Muscle of back (tissue), 11 donors: ENCODE data around the gene EVPL. TPM values are rescaled to one million over a fixed set of nuclear protein-coding genes. Genes with fewer than 3 reads are reported as not detected.
A peak's percentile ranks its signal among the peaks of the same experiment; 100 is the strongest.

Experiments
- DNase-seq, 3 donors: peaks; one replicate each; pipeline versions ENCODE4 v3.0.0 to v3.0.0-alpha.2; 2013
- polyA plus RNA-seq, 10 donors: library from polyadenylated mRNA; unstranded; fragments of 120-200 nt; gene quantifications; one replicate each; pipeline ENCODE4 v1.2.1, GENCODE V29; 2013; ENCODE audit not compliant: insufficient read length in 10 of 10

EVPL gene
- polyA plus RNA-seq, 10 donors: 0.11 to 12.4 (median 0.18) TPM; not detected in 1

GRCh38 chr17:76018801-76019200 is 8.3 kb downstream of the EVPL start:
- no peak for DNase-seq

DNA sequence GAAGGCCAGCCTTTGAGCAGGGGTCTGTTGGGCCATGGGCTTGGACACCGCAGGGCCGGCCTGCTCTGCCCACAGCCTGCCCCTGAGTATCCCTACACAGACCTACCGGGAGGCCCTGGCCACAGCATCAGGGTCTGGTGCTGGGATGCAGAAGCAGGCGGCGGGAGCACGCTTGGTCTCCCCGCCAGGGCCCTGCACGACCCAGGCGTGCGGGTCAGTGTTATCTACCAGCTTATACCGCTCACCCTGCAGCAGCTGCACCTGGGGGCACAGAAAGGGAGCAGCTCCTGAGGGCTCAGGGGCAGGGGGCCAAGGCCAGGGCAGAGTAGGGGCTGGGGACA is 8.8 kb downstream of the EVPL start:
- DNase-seq: no peak

DNA sequence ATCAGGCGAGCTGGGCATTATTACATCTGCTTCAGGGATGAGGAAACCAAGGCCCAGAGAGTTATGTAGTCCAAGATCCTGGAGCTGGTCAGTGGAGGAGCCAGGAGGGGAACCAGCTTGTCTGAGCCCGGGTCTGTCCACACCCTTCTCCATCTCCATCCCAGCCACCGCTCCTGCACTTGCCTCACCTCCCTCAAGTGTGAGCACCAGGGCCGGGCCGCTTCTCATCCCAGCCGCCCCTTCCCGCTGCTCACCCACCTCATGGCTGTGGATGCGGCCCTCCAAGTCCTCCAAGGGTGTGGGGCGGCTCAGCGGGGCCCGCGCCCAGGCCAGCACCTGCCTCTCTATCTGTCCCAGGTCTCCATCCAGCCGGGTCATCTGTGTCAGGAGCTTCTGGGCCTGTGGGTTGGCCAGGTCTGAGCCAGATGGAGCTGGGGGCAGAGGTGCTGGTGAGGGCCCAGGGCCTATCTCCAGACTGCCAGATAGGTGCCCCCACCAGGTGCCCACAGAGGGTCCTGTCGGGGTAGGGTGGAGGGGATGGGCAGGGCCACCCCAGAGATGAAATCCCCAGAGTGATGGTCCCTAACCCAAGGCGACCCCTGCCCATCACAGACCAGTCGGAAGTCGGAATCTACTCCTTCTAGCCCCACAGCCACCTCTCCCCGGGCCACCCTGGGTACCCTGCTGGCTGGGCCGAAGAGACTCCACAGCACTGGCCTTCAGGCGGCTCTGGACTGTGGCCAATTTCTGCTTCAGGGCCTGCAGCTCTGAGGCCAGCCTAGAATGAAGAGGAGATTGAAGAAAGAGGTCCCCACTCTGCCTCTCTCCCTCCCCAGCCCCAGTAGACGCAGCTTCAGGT is 9.4 kb downstream of the EVPL start:
- no peak for DNase-seq

GRCh38 chr17:76014925-76015261 is 12.2 kb downstream of the EVPL start:
- DNase-seq: no peak

- peak in 2 of 3 donors; percentile 66 to 82 for DNase-seq
Observed at GRCh38 chr17:76014100-76014924, 12.8 kb downstream of the EVPL start.

- no peak for DNase-seq
Observed at GRCh38 chr17:76013377-76013932, 13.7 kb downstream of the EVPL start.

GRCh38 chr17:76011951-76012350 is 15.2 kb downstream of the EVPL start:
- no peak for DNase-seq

DNA sequence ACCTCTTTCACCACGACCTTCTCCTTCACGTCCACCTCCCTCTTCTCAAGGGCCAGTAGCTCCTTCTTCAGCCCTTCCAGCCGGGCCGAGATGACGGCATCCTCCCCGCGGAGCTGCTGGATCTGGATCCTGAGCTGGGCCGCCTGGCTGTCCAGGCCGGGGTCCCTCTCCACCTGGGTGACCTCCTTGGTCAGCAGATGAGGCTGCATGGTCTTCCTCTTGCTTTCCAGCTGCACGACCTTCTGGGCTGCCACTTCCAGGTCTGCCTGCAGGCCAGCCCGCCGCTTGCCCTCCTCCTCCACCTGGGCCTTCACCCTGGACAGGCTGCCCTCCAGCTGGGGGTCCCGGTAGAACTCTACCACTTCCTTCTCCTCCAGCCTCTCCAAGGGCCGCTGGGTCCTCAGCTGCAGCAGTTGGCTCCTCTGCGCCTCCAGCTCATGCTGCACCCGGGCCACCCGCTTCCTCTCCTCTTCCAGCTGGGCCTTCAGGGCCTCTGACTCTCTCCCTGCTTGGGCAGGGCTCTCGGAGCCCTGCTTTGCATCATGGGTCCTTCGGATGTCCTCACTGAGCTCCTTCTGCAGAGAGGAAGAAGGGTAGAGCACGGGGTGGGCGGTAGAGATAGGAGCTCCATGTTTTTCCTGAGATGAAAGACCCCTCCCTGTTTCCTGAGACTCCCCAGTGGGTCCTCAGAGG is 17.0 kb downstream of the EVPL start:
- no peak for DNase-seq

DNA sequence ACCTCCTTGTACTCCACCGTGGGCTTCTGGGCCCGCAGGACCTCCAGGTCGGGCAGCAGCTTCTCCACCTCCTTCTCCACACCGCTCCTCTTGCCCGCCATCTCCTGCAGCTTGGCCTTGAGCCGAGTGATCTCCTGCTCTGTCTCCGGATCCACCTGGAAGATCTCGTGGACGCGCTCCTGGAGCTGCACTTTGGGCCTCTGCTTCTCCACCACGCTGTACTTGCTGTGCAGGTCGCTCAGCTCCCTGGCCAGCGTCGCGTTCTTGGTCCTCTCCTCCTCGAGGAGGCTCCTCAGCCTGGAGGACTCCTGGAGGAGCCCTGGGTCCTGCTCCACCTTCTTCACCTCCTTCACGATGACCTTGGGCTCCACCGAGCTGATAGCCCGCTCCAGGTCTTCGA is 17.7 kb downstream of the EVPL start:
- DNase-seq: no peak

- no peak for DNase-seq
Observed at GRCh38 chr17:76008630-76009425, 18.3 kb downstream of the EVPL start.

GRCh38 chr17:76008208-76008607 is 18.9 kb downstream of the EVPL start:
- no peak for DNase-seq

GRCh38 chr17:76007850-76008165 is 19.3 kb downstream of the EVPL start:
- no peak for DNase-seq

DNA sequence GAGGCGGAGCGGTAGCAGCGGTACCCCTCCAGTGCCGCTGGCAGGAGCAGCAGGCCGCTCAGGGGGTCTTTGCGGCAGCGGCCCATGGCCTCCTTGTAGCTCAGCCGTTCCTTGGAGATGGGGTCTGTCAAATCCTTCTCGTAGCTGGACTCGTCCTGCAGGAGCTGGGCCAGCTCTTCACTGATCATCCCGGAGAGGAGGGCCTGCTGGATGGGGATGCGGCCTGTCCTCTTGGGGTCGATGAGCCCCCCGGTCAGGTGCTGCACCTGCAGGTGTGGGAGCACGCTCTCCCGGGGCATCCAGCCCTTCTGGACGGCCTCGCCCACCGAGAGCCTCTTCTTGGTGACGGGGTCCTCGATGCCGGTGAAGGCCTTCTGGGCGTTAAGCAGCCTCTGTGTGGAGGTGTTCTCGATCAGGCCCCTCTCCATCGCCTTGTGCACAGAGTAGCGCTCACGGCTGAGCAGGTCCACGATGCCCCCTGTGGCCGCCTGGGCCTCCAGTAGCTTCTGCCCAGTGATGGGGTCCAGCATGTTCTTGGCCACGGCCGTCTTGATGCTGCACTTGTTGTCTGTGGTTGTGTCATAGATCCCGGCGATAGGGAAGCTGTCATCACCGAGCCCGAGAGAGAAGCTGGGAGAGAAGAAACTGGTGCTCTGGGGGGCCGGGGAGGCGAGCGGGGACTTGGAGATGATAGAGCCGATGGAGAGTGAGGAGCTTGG is 19.8 kb downstream of the EVPL start:
- DNase-seq: no peak

DNA sequence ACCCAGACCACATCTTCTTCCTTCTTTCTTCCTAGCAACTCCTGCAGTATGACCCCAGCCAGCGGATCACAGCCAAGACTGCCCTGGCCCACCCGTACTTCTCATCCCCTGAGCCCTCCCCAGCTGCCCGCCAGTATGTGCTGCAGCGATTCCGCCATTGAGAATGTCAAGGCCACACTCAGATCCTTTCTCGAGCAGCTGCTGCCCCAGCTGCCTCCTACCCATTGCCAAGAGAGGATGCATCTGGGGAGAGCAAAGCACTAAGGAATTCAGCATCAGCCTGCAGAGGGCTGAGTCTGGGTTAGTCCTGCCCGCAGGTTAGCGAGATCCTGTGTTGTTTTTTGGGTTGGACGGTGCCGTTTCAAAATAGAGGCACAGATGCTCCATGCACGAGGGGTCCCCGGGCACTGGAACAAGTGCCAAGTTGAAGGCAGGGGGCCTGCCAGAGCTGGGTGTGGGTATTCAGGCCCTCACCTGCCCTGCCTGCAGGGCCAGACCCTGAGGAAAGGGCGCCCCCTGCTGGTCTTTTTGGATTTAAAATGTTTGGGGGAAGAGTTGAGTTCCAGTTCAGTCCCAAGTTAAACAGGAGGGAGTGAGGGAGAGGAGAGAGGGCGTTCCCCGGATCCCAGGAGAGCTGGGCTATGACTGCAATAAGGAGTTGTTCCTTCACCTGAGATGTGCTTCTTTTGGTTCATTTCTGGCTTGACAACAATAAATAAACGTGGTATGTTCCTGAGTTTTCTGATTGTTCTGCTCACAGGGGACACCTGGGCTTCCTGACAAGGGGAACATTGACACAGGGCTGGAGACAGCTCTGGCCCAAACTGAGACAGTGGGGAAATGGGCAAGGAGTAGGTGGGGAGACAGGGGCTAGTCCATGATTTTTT is 21.6 kb downstream of the EVPL start:
- DNase-seq: peak; percentile 67 to 93 (median 78)

- no peak for DNase-seq
Observed at GRCh38 chr17:76004750-76005262, 22.3 kb downstream of the EVPL start.

GRCh38 chr17:76003915-76004314 is 23.2 kb downstream of the EVPL start:
- no peak for DNase-seq

DNA sequence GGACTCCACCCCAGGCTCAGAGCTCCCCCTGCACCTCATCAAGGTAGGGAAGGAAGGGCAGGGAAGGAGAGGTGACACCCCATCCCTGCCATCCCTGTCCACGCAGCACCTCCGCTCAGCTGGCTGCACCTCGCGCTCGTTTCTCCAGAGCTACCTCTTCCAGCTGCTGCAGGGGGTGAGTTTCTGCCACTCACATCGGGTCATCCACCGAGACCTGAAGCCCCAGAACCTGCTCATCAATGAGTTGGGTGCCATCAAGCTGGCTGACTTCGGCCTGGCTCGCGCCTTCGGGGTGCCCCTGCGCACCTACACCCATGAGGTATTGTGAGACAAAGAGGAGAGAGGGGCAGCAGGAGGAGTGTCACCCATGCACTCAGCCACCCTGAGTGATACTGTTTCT is 25.0 kb downstream of the EVPL start:
- DNase-seq: no peak

- no peak for DNase-seq
Observed at GRCh38 chr17:76000755-76001521, 26.2 kb downstream of the EVPL start, which contains the start of gene CDK3. Gene CDK3 (plus strand): TSS chr17:76000855. CDS start chr17:76001426, 571 bp downstream.
